ENCODE results near the gene SCGB1D4.

Gene SCGB1D4

DNA sequence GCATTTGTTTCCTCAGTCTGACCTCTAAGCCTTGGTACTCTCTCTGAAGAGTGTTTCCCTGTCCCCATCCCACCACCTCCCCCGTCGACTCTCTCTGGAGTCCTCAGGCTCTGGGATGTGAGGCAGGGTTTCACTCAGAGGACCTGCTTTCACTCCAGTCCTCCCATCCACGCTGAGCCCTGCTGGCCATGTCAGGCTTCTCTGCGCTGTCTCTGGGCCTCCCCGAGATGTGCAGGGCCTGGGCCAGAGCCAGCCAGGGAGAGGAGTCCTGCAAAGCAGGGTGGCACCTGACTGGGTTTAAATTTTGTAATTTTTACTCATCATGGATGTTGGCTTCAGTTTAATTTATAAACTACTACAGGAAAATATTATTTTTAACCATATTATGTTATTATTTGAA, 25.6 kb downstream of the SCGB1D4 start:
- no peak for DNase-seq

DNA sequence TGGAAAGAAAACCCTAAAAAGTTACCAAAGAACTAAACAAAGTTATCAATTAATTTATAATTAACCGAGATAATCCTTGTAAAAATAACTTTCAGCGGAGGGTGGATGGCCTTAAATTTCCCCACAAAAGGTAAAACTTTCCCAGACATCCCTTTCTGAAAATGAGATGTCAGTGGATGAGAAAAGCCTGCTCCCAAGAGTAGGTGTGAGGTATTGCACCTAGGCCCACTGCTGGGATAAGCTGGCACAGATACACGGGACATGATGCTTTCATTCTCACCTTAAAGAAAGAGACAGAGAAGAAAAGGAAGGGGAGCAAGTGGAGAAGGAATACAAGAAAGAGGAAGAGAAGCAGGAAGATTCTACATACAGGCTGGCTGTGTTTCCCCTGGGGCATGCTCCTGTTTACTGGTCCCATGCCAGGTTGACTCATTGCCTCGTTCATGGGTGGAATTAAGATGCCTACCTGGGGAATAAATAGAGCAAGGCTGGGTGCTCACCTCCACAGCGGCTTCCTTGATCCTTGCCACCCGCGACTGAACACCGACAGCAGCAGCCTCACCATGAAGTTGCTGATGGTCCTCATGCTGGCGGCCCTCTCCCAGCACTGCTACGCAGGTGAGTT, 29.1 kb downstream of the SCGB1D4 start, which contains the start of gene SCGB2A2:
TSS of gene SCGB2A2 (plus strand) at position 505 of the 625 bp plus-strand sequence. CDS start at position 564, 59 bp downstream.
- DNase-seq: no peak

DNA sequence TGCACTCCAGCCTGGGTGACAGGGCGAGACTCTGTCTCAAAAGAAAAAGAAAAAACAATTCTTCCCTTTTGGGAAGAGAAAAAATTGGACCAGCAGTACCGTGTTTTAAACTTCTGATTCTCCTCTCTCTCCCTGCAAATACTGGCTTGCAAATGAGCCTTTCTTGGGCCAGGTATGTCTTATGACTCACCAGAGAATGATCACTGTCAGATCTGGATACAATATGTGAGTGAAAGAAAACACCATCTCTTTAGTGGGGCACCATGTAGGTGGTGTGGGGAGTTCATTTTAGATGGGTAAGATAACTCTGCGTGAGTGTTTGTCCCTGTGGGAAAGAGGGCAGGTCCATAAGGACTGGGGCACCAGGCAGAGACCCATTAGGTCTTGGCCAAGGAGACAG, 31.3 kb downstream of the SCGB1D4 start:
- no peak for DNase-seq

DNA sequence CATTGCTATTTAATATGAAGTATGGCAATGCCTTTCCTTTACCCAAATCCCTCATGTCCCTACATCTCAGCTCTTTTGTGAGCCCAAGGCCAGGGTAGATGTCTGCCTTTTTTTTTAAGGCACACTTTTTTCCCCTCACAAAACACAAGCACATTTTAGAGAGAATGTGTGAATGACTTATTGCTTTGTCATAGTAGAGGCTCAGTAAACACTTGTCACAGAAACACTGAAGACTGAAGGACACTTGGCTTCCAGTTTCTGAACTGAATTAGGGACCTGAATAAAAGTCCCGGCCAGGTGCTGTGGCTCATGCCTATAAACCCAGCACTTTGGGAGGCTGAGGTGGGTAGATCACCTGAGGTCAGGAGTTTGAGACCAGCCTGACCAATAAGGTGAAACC, 31.8 kb downstream of the SCGB1D4 start:
- no peak for DNase-seq

DNA sequence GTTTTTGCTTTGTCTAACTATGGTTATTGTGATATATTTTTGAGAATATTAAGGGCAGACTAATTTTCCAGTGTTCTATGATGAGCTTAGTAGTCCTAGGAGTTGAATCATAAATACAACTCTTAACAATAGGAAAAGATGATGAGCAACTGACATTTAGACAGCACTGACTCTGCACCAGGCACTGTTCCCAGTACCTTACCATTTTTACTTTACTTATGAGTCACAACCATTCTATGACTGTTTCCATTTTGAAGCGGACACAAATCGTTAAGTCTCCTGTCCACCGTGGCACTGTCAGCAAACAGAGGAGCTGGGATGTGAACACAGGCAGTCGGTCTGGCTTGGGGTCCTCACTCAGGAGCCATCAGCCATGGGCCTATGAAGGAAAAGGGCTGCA, 32.3 kb downstream of the SCGB1D4 start:
- DNase-seq: no peak

DNA sequence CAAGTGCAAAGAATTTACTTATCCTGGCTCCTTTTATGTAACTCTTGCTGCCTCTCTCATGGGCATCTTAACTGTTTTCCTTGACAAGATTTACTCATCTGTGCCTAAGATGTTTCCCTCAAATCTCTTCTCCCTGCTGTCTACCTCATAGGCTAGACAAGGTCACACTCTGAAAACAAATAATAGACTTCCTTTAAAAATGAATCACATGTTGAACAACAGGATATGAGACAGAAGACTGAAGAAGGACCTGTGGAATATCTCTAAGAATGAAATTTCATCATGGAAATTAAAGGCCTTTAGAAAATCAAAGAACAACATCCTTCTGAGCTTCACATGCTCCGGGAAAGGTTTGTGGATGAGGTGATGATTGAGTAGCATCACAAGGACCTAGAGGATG, 34.9 kb downstream of the SCGB1D4 start:
- DNase-seq: no peak

DNA sequence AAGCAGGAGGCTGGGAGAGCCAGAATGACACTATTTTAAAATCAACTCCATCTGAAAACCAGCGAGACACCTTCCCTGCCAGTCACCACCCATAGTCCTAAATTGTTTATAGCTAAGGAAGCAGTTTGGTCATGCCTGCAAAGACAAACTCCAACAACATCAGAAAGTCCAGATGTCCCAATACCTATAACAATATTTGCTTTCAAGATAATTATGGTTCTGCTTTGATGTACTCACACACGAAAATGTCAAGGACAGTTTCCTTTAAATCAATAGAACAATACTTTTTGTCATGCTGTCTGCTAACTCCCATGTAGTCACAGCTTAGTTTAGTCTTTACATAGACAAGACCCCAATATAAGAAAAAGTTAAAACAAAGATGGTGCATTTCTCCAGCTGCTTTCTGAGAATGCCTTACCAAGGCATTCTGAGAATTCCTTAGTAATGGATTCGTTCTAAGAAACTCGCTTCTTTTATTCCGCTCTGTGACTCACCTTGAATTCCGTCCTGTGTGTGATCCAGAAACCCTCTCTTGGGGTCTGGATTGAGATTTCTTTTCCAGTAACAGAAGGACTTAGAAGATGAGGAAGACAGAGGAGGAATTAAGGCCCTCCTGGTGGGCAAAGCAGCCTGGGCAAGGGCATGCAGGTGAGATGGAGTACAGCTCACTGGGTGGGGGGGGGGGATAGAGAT, 38.5 kb downstream of the SCGB1D4 start:
- DNase-seq: no peak

DNA sequence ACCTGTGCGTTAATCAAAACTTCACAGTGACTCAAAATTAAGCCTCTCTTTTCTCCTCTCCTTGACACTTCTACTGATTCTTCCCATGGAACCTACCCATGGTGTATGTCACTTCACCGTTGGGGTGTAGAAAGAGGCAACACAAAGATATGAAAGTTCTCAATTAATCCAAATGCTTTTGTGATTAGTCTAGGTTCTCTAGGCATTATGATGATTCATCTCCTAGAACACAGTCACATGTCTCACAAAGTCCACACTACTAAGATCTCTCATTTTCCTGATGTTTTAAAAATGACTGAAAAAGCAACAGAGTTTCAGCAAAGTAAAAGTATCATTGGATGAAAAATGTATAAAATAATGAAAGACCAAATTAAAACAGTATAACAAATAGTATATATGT, 42.6 kb downstream of the SCGB1D4 start:
- DNase-seq: no peak

DNA sequence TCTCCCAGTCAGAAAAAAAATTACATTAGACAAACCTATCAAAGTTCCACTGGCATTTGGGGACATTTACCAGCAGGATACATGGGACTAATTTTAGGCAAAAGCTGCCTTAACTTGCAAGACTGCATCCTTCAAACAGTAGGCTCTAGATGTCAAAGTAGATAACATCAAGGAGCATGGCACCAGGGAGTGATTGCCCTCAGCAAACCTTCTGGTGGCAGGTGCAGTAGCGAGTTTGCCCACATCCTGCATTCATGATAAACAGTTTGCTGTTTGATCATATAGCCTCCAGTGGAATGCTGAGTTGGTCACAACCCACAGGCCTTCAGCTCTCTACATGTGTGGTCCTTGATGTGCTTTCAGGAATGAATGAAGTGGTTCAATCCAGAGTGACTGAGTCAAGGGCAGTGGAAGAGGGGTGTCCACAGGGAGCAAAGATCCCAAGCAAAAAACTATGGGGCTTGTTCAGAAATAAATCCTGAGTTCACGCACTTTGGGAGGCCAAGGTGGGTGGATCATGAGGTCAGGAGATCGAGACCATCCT, 44.8 kb downstream of the SCGB1D4 start:
- DNase-seq: no peak

DNA sequence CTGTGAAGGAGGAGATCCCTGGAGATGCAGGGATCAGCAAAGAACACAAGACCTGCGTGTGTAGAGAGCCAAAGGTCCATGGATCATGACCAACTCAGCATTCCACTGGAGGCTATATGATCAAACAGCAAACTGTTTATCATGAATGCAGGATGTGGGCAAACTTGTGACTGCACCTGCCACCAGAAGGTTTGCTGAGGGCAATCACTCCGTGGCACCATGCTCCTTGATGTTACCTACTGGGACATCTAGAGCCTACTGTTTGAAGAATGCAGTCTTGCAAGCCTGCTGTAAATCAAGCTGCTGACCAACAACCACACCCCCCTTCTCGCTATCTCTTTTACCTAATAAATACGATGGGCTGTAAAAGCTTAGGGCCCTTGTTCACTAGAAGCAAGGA, 47.2 kb downstream of the SCGB1D4 start:
- no peak for DNase-seq
